ENCODE measurements around the gene WWOX. TPM values are rescaled to one million over a fixed set of nuclear protein-coding genes. Genes with fewer than 3 reads are reported as not detected.

WWOX gene
- total RNA-seq, 1 donor from 2014 or later: 106 TPM

DNA sequence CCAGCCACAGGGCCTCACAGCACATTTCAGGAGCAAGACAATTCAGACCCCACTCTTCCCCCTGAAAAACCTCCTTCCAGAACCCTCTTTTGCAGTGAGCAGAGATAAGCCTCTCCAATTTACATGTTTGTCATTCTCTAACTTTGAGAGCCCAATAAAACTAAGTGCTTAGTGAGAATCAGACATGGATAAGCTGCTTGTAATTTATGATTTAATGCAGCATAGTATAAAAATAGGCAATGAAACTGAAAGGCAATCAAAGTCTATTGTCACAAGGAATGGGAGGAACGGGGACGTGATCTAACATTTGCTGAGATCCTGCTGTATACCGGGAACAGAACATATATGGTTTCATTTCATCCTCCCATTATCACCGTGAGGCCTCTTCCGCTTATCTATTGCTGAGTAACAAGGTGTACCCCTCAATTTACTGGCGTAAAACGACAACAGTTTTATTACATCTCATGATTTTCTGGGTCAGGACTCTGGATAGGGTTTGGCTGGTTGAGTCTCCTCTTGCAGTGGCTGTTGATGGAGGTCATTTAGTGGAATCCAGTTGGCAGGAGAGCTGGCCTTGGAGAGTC lies 903.7 kb downstream of the WWOX start:
- no peaks in the 10 kb centered on the region for H3K9me3 ChIP-seq
- H3K4me1 ChIP-seq: no peaks in the 10 kb centered on the region
- no peaks in the 10 kb centered on the region for H3K36me3 ChIP-seq
- no peaks in the 10 kb centered on the region for H3K27me3 ChIP-seq
- intact Hi-C loops (cut with DNase I): no loop called here
- TF ChIP-seq, protein P1, sequence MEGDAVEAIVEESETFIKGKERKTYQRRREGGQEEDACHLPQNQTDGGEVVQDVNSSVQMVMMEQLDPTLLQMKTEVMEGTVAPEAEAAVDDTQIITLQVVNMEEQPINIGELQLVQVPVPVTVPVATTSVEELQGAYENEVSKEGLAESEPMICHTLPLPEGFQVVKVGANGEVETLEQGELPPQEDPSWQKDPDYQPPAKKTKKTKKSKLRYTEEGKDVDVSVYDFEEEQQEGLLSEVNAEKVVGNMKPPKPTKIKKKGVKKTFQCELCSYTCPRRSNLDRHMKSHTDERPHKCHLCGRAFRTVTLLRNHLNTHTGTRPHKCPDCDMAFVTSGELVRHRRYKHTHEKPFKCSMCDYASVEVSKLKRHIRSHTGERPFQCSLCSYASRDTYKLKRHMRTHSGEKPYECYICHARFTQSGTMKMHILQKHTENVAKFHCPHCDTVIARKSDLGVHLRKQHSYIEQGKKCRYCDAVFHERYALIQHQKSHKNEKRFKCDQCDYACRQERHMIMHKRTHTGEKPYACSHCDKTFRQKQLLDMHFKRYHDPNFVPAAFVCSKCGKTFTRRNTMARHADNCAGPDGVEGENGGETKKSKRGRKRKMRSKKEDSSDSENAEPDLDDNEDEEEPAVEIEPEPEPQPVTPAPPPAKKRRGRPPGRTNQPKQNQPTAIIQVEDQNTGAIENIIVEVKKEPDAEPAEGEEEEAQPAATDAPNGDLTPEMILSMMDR (IDR thresholded peaks at IDR 0.05): no peak
- no peak overlapping the region for H3K27ac ChIP-seq
- no peak for DNase-seq (ENCODE audit: low spot score in 2 of 2)
- H3K4me3 ChIP-seq: no peak overlapping the region

DNA sequence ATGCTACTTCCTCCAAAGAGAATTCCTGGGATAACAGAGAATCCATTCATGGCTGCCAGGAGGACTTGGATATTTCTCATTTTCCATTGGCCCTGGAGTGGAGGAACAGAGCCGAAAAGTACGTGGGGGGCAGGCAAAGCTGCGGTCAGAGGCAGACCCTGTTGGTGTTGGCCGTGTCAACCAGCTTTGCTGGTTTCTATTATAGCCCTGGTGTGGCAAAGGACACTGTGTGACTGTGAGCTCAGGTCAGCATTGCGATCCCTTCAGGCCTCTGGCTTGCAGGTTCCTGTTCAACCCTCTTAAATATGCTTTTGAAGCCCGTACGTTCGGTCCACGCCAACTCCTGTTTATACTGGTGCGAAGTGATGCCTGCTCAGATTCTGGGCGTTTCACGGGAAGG lies 904.9 kb downstream of the WWOX start:
- Histone ChIP-seq H3K27ac (no peak overlapping the region), H3K9me3 (no peaks in the 10 kb centered on the region), H3K27me3 (no peaks in the 10 kb centered on the region), H3K4me1 (no peaks in the 10 kb centered on the region), H3K36me3 (no peaks in the 10 kb centered on the region), H3K4me3 (no peak overlapping the region)
- TF ChIP-seq, protein P1 (IDR thresholded peaks at IDR 0.05): no peak
- no peak for DNase-seq (ENCODE audit: low spot score in 2 of 2)
- intact Hi-C loops (cut with DNase I): no loop called here

DNA sequence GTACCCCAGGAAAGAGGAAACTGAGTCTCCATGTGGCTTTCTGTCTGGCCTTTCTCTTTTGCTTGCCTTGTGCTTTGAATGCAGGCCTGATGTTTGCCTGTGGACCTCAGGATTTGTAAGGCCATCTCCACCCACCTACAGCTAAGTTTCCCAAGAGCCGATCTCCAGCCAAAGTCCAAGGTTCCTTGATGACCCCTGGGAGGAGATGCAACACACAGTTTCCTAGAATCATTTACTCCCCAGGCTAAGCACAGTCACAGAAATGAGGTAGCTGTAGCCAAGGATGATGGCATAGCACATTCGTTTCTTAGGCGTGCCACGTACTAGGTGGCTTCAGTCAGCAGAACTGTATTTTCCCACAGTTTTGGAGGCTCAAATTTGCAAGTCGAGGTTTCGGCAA lies 905.6 kb downstream of the WWOX start:
- intact Hi-C loops (cut with DNase I): no loop called here
- Histone ChIP-seq H3K4me1 (no peaks in the 10 kb centered on the region), H3K36me3 (no peaks in the 10 kb centered on the region), H3K27me3 (no peaks in the 10 kb centered on the region), H3K9me3 (no peaks in the 10 kb centered on the region), H3K4me3 (no peak overlapping the region), H3K27ac (no peak overlapping the region)
- DNase-seq (ENCODE audit: low spot score in 2 of 2): no peak
- TF ChIP-seq, protein P1 (IDR thresholded peaks at IDR 0.05): no peak

DNA sequence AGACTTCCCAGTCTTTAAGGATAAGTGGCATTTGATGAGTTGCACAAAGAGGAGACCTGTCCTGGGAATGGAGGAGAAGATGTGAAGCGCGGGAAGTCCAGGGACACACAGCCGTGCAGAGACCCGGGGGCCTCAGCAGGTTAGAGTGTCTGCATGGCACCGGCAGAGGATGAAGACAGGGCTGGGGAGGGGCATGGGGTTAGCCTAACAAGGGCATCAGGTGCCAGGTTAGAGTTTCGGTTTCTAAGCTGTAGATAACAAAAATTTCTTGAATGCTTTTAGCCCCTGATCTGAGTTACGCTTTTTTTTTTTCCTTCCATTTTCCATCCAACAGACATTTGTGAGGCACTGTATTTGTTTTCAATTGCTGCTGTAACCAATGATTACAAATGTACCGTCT lies 906.8 kb downstream of the WWOX start:
- Histone ChIP-seq H3K9me3 (no peaks in the 10 kb centered on the region), H3K4me1 (no peaks in the 10 kb centered on the region)
- intact Hi-C loops (cut with DNase I): no loop called here

DNA sequence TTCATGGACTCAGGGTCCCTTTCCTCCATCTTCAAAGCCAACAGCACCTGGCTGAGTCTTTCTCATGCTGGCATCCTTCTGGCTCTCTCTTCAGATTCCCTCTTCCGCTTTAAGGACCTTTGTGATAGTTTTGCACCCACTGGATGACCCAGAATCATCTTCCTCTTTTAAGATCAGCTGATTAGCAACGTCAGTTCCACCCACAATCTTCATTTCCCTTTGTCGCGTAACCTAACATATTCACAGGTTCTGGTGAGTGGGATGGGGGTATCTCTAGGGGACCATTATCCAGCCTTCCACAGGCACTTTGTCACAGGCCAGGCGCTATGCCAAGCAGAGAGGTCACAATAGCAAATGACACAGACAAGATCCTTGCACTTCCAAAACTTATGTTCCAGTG lies 907.3 kb downstream of the WWOX start:
- DNase-seq (ENCODE audit: low spot score in 2 of 2): no peak
- Histone ChIP-seq H3K4me1 (no peaks in the 10 kb centered on the region), H3K27ac (no peak overlapping the region), H3K4me3 (no peak overlapping the region), H3K9me3 (no peaks in the 10 kb centered on the region), H3K36me3 (no peaks in the 10 kb centered on the region), H3K27me3 (no peaks in the 10 kb centered on the region)
- TF ChIP-seq, protein P1 (IDR thresholded peaks at IDR 0.05): no peak
- intact Hi-C loops (cut with DNase I): no loop called here

More for the DNA sequence above, 906.8 kb downstream of the WWOX start:
- DNase-seq (ENCODE audit: low spot score in 2 of 2): no peak
- TF ChIP-seq, protein P1 (IDR thresholded peaks at IDR 0.05): no peak
- Histone ChIP-seq H3K4me3 (no peak overlapping the region), H3K36me3 (no peaks in the 10 kb centered on the region), H3K27me3 (no peaks in the 10 kb centered on the region), H3K27ac (no peak overlapping the region)

DNA sequence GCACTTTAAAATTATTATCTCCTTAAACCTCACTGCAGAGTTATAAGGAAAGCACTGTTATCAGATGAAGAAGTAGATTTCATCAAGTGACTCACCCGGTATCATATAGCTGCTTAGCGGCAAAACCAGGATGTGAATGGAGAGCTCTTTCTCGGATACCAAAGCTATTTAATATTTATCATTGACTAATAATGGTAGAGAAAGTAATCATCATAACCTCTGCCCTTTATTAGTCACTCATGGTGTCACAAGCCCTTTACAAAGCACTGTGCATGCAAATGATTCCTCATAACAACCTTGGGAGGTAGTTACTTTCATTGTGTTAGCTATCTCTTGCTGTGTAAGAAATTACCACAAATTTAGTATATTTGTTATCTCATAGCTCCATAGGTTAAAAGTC lies 908.2 kb downstream of the WWOX start:
- Histone ChIP-seq H3K27me3 (no peaks in the 10 kb centered on the region), H3K4me1 (no peaks in the 10 kb centered on the region), H3K36me3 (no peaks in the 10 kb centered on the region), H3K4me3 (no peak overlapping the region), H3K9me3 (no peaks in the 10 kb centered on the region), H3K27ac (no peak overlapping the region)
- intact Hi-C loops (cut with DNase I): no loop called here
- TF ChIP-seq, protein P1 (IDR thresholded peaks at IDR 0.05): no peak
- no peak for DNase-seq (ENCODE audit: low spot score in 2 of 2)
